ENCODE data around the gene ALG14. TPM values are rescaled to one million over a fixed set of nuclear protein-coding genes. Genes with fewer than 3 reads are reported as not detected.

The ALG14 gene
- total RNA-seq, 6 experiments from 2014 or later = 8.8 to 14.0 (median 11.9) TPM

GRCh38 chr1:94934551-94934950 is 138.2 kb downstream of the ALG14 start:
- Mint-ChIP-seq H3K4me3 (no peak overlapping the region), H3K4me1 (ENCODE audit: low read depth) (peaks cover 41% of the 10 kb centered on the region), H3K9me3 (no peaks in the 10 kb centered on the region), H3K27ac (no peak overlapping the region), H3K27me3 (ENCODE audit: insufficient read depth) (no peaks in the 10 kb centered on the region), H3K36me3 (ENCODE audit: low read depth) (no peaks in the 10 kb centered on the region)
- no peak for DNase-seq
- TF ChIP-seq CTCF (IDR thresholded peaks at IDR 0.05) = no peak

- Mint-ChIP-seq H3K27ac (no peak overlapping the region), H3K4me1 (ENCODE audit: low read depth) (peaks cover 27% of the 10 kb centered on the region), H3K9me3 (no peaks in the 10 kb centered on the region), H3K36me3 (ENCODE audit: low read depth) (no peaks in the 10 kb centered on the region), H3K4me3 (no peak overlapping the region), H3K27me3 (ENCODE audit: insufficient read depth) (no peaks in the 10 kb centered on the region; the same call in 1 of the 2 replicates)
- no peak for TF ChIP-seq CTCF (IDR thresholded peaks at IDR 0.05)
- DNase-seq = no peak
Measured at GRCh38 chr1:94931254-94931841, 141.4 kb downstream of the ALG14 start.

GRCh38 chr1:94929351-94930217 is 143.2 kb downstream of the ALG14 start:
- peaks cover 16% of the 10 kb centered on the region for H3K4me1 Mint-ChIP-seq (ENCODE audit: low read depth)
- H3K27ac Mint-ChIP-seq = no peak overlapping the region
- H3K9me3 Mint-ChIP-seq = no peaks in the 10 kb centered on the region
- H3K4me3 Mint-ChIP-seq = no peak overlapping the region
- H3K27me3 Mint-ChIP-seq (ENCODE audit: insufficient read depth) = no peaks in the 10 kb centered on the region; the same call in 1 of the 2 replicates
- no peak for TF ChIP-seq CTCF (IDR thresholded peaks at IDR 0.05)
- H3K36me3 Mint-ChIP-seq (ENCODE audit: low read depth) = peaks cover 12% of the 10 kb centered on the region; the same call in 1 of the 2 replicates
- no peak for DNase-seq

- Mint-ChIP-seq H3K27ac (peak overlapping the region; percentile 91), H3K4me3 (no peak overlapping the region; the same call in 1 of the 2 replicates), H3K4me1 (ENCODE audit: low read depth) (peaks cover 28% of the 10 kb centered on the region), H3K9me3 (no peaks in the 10 kb centered on the region), H3K27me3 (ENCODE audit: insufficient read depth) (no peaks in the 10 kb centered on the region; the same call in 1 of the 2 replicates), H3K36me3 (ENCODE audit: low read depth) (peaks cover 20% of the 10 kb centered on the region)
- no peak for DNase-seq
- no peak for TF ChIP-seq CTCF (IDR thresholded peaks at IDR 0.05)
Measured at GRCh38 chr1:94928293-94928939, 144.3 kb downstream of the ALG14 start.

- peaks cover 28% of the 10 kb centered on the region for H3K36me3 Mint-ChIP-seq (ENCODE audit: low read depth)
- no peak for TF ChIP-seq CTCF (IDR thresholded peaks at IDR 0.05)
- H3K9me3 Mint-ChIP-seq = no peaks in the 10 kb centered on the region
- DNase-seq = peak; percentile 23
- H3K27ac Mint-ChIP-seq = peak overlapping the region; percentile 91
- peak overlapping the region; percentile 89 for H3K4me3 Mint-ChIP-seq
- no peaks in the 10 kb centered on the region; the same call in 1 of the 2 replicates for H3K27me3 Mint-ChIP-seq (ENCODE audit: insufficient read depth)
- H3K4me1 Mint-ChIP-seq (ENCODE audit: low read depth) = peaks cover 36% of the 10 kb centered on the region
Measured at GRCh38 chr1:94927405-94928175, 145.2 kb downstream of the ALG14 start.

All from HFFc6 (cell line).